Stimulated activated CD8-positive, alpha-beta memory T cell treated with anti-CD3 and anti-CD28 coated beads, Interleukin-15, amount 100 ng/mL, for 4 hours (primary cell): ENCODE measurements around the gene MAGI3.

Experiments used
- DNase-seq, 2 donors: peaks; one replicate each; pipeline ENCODE4 v3.0.0-alpha.2; 2020; ENCODE audit warnings: low read depth in 2 of 2

The MAGI3 gene

GRCh38 chr1:113389953-113390834 lies at the start of gene MAGI3:
Gene MAGI3, plus strand, starts transcription at chr1:113390515. Its CDS starts 519 bp downstream, at chr1:113391034.
- DNase-seq = peak; percentile 81 to 82

- no peak for DNase-seq
These were observed 36.7 kb upstream of the MAGI3 start for GRCh38 chr1:113353580-113353979.

GRCh38 chr1:113363935-113364334 lies 26.4 kb upstream of the MAGI3 start:
- DNase-seq = no peak

- no peak for DNase-seq
These were observed 21.3 kb upstream of the MAGI3 start for GRCh38 chr1:113369040-113369439.

- DNase-seq = no peak
These were observed 20.6 kb upstream of the MAGI3 start for GRCh38 chr1:113369699-113370098.

- no peak for DNase-seq
These were observed 19.4 kb upstream of the MAGI3 start for GRCh38 chr1:113370868-113371267.

GRCh38 chr1:113372546-113372945 lies 17.8 kb upstream of the MAGI3 start:
- no peak for DNase-seq

- no peak for DNase-seq
These were observed 16.7 kb upstream of the MAGI3 start for GRCh38 chr1:113373644-113374043.

GRCh38 chr1:113375878-113376277 lies 14.4 kb upstream of the MAGI3 start:
- DNase-seq = no peak

GRCh38 chr1:113380075-113380474 lies 10.2 kb upstream of the MAGI3 start:
- DNase-seq = no peak

- no peak for DNase-seq
These were observed 2.2 kb upstream of the MAGI3 start for GRCh38 chr1:113388017-113388620.

- no peak for DNase-seq
These were observed 1.5 kb upstream of the MAGI3 start for GRCh38 chr1:113388621-113389358.

- no peak for DNase-seq
These were observed 859 bp upstream of the MAGI3 start for GRCh38 chr1:113389359-113389952.

- DNase-seq = peak in 1 of 2 donors; percentile 11
These were observed 745 bp downstream of the MAGI3 start for GRCh38 chr1:113390871-113391648.

- DNase-seq = no peak
These were observed 1.4 kb downstream of the MAGI3 start for GRCh38 chr1:113391649-113392271.

GRCh38 chr1:113392541-113393128 lies 2.3 kb downstream of the MAGI3 start:
- no peak for DNase-seq

GRCh38 chr1:113394043-113394862 lies 3.9 kb downstream of the MAGI3 start:
- DNase-seq = no peak

GRCh38 chr1:113394863-113395259 lies 4.5 kb downstream of the MAGI3 start:
- DNase-seq = no peak

- no peak for DNase-seq
These were observed 5.8 kb downstream of the MAGI3 start for GRCh38 chr1:113396102-113396501.

- no peak for DNase-seq
These were observed 6.3 kb downstream of the MAGI3 start for GRCh38 chr1:113396585-113396984.
